22Rv1 (cell line): ENCODE data around the gene ZNF274.

ENCODE experiments used
- H3K27ac ChIP-seq: fragments of 450-650 bp; 2 replicates; pipeline ENCODE4 v1.5.1; 2017
- ZFX ChIP-seq: fragments of 450-650 bp; IDR thresholded peaks from 2 replicates; pipeline ENCODE4 v1.6.1; 2017; ENCODE audit warnings: antibody characterized with exemption, borderline replicate concordance
- TF ChIP-seq, protein P1 (sequence below): fragments of 450-650 bp; IDR thresholded peaks from 2 replicates; pipeline ENCODE4 v1.5.1; 2017; ENCODE audit warnings: mild to moderate bottlenecking

Gene ZNF274

DNA sequence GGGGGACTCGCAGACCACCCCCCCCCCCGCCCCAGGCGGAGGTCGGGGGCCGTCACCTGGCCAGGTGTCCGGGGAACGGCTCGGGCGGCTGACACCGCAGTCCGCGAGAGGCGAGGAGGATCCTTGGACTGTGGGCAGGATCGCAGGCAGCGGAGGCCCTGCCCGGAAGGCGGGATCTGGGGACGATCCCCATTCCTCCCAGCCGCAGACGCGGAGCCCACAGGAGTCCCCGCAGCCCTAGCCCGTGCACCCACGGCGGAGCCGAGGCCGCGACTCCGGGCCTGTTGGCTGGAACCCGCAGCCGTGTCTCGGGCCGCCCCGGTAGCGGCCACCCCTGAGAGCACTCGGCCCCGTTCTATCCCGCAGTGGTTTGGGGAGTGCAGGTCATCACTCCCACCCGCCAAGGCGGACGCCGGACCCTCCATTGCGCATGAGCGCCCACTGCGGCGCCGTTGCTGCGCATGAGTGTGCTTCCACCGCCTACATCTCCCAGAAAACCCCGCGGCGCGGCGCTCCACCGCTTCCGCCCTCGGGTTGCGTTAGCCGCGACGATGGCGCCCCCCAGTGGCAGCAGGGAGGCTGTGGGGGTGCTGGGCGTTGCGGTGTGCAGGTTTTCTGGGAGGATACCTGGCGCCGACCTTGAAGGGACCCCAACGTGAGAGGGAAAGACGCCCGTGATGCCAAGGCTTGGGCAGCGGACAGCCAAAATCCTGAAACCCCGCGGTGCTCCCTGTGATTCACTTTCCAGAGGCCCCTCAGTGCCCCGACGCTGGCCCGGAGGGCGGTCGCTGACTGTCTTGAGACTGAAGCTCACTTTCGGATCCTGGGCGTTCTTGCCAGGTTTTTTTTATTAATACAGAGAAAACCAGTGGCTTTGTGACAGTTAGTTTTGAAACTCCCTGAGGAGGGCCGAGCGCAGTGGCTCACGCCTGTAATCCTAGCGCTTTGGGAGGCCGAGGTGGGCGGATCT is 27.9 kb upstream of the ZNF274 start:
- H3K27ac ChIP-seq, result peak overlapping the region; percentile 59
- no peak for TF ChIP-seq ZFX
- TF ChIP-seq, protein P1, sequence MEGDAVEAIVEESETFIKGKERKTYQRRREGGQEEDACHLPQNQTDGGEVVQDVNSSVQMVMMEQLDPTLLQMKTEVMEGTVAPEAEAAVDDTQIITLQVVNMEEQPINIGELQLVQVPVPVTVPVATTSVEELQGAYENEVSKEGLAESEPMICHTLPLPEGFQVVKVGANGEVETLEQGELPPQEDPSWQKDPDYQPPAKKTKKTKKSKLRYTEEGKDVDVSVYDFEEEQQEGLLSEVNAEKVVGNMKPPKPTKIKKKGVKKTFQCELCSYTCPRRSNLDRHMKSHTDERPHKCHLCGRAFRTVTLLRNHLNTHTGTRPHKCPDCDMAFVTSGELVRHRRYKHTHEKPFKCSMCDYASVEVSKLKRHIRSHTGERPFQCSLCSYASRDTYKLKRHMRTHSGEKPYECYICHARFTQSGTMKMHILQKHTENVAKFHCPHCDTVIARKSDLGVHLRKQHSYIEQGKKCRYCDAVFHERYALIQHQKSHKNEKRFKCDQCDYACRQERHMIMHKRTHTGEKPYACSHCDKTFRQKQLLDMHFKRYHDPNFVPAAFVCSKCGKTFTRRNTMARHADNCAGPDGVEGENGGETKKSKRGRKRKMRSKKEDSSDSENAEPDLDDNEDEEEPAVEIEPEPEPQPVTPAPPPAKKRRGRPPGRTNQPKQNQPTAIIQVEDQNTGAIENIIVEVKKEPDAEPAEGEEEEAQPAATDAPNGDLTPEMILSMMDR, result peak; percentile 86

DNA sequence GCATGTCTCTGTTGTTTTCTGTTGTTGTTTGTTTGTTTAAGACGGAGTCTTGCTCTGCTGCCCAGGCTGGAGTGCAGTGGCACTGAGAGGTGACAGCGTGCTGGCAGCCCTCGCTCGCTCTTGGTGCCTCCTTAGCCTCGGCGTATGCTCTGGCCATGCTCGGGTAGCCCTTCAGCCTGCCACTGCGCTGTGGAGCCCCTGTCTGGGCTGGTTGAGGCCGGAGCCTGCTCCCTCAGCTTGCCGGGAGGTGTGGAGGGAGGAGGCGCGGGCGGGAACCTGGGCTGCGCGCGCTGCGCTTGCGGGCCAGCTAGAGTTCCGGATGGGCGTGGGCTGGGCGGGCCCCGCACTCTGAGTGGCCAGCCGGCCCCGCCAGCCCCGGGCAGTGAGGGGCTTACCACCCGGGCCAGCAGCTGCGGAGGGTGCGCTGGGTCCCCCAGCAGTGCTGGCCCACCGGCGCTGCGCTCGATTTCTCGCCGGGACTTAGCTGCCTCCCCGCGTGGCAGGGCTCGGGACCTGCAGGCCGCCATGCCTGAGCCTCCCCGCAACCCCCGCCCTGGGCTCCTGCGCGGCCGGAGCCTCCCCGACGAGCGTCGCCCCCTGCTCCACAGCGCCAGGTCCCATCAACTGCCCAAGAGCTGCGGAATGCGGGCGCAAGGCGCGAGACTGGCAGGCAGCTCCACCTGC is 25.7 kb upstream of the ZNF274 start:
- no peak overlapping the region for H3K27ac ChIP-seq
- TF ChIP-seq, protein P1, result no peak
- no peak for TF ChIP-seq ZFX

DNA sequence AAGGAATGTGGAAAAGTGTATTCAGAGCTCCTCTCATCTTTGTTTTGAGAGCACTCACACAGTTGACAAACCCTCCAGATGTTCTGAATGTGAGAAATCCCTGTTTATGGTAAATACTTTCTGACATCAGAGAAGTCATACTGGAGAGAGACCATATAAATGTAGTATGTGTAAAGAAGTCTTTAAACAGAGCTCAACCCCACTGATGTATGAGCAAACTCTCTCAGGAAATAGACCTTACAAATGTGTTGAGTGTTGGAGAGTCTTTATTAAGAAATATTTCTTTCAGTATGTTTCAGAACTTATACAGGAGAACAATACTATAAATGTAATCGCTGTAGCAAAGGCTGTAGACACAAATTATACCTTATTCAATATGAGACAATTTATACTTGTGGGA is 16.6 kb upstream of the ZNF274 start:
- TF ChIP-seq ZFX, result no peak
- TF ChIP-seq, protein P1, result no peak
- no peak overlapping the region for H3K27ac ChIP-seq

DNA sequence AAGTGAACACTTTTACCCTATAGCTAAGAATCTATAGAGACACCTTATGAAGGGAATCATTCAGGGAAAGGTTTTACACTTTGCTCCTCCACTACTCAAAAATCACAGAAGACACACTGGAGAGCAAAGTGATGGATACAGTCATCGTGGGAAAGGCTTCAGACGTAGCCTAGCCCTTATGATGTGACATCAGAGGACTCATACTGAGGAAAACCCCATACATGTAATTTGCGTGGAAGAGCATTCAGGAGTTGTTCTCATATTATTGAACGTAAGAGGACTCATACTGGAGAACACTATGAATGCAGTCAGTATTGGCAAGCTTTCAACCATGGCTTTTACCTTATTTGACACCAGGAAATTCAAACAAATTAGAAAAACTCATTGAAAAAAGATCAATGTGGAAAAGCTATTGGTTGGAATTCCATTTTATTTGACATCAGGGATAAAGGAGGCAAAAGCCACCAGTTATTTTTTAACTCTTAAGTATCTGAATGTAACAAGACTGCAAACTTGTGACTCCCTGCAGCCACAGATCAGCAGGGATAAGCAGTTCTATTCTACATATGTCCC is 16.1 kb upstream of the ZNF274 start:
- TF ChIP-seq ZFX, result no peak
- TF ChIP-seq, protein P1, result no peak

DNA sequence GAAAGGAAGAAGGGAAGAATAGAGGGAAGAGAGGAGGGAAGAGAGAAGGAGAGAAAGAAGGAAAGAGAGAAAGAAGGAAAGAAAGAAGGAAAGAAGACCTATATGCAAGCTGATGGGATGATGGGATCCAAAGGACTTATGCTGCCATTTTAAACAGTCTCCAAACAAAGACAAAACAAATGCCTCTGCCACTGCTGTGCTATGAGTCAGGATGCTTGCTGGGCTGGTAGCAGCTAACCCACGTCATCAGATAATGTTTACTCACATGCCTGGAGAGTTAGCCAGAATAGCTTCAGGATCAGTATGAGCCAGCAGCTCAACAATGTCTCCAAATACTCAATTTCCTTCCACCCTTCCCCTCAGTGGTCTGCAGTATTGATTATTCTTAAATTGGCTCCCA is 12.0 kb upstream of the ZNF274 start:
- H3K27ac ChIP-seq, result no peak overlapping the region
- TF ChIP-seq, protein P1, result no peak
- TF ChIP-seq ZFX, result no peak

More for the DNA sequence above, 16.1 kb upstream of the ZNF274 start:
- H3K27ac ChIP-seq, result no peak overlapping the region

DNA sequence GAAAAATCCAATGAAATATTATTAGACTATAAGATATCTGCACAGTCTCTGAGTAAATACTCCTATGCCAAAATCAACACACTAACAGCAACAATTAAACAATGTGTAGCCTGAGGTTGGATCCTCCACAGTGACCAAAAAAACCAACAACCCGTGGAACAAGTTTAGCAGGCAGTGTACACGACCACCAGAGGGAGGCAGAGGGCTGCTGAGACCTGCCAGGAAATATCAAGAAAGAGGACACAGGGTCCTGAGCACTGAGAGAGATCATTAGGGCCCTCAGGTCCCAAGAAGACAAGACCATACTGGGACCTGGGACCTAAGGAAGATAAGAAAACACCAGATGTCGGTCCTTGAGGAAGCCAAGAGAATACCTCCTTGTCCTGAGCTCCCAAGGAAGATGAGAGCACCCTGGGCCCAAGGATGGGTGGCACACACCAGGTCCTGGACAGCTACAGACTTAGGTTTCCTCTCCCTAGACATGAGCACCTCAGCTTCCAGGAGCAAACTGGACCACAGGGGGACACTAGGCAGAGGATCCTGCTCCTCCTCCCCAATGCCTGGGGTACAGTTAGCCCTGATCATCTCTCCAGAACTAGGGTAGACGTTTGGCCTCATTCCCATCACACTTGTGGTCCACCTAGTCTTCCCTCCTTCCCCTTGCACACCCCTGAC is 822 bp upstream of the ZNF274 start:
- peak overlapping the region; percentile 95 for H3K27ac ChIP-seq
- no peak for TF ChIP-seq ZFX
- TF ChIP-seq, protein P1, result peak; percentile 81
